Caco-2 (cell line): ENCODE measurements around the gene GPS2. TPM values are rescaled to one million over a fixed set of nuclear protein-coding genes. Genes with fewer than 3 reads are reported as not detected.
A peak's percentile ranks its signal among the peaks of the same experiment; 100 is the strongest.

ENCODE experiments used
- BruUV-seq: library from RNA; stranded (reverse); fragments of 400-500 nt; replicated peaks from 2 replicates; lab custom pipeline; 2021; lab: Mats Ljungman, UMichigan
- CTCF ChIA-PET: fragments of 300-600 bp; sonication (Branson Sonifier 250); formaldehyde crosslinking; loops from one replicate; lab custom pipeline; 2022; ENCODE audit warnings: antibody characterized with exemption; lab: Charles Lee
- POLR2A ChIA-PET: fragments of 300-600 bp; sonication (Branson Sonifier 250); formaldehyde crosslinking; loops from one replicate; lab custom pipeline; 2022; ENCODE audit warnings: antibody characterized with exemption; lab: Charles Lee
- DNase-seq, 2 experiments: peaks; one replicate each; pipeline versions ENCODE4 v3.0.0 to v3.0.0-alpha.2; 2020 to 2022
- H3K27me3 ChIP-seq: replicated peaks from 2 replicates; pipeline ENCODE4 v1.6.0; 2011; ENCODE audit warnings: low read length; ENCODE audit not compliant: control insufficient read depth, insufficient read depth
- H3K36me3 ChIP-seq: 2 replicates; pipeline ENCODE4 v1.5.1; 2011; ENCODE audit warnings: low read length; ENCODE audit not compliant: control insufficient read depth, insufficient read depth
- H3K4me1 ChIP-seq: fragments of 250-450 bp; sonication (Bioruptor Pico); 2 replicates; pipeline ENCODE4 v1.5.1; 2020; ENCODE audit warnings: mild to moderate bottlenecking
- H3K4me3 ChIP-seq: 2 replicates; pipeline ENCODE4 v1.5.1; 2011; ENCODE audit warnings: low read depth, mild to moderate bottlenecking, control low read depth, low read length
- H3K9me3 ChIP-seq: fragments of 250-450 bp; sonication (Bioruptor Pico); 2 replicates; pipeline ENCODE4 v1.5.1; 2020; ENCODE audit warnings: mild to moderate bottlenecking, moderate library complexity
- H3K27ac Mint-ChIP-seq: one replicate; pipeline ENCODE4 v1.8.0; 2022; ENCODE audit warnings: mixed read lengths; ENCODE audit not compliant: unreplicated experiment
- H3K27me3 Mint-ChIP-seq: one replicate; pipeline ENCODE4 v1.8.0; 2022; ENCODE audit warnings: mixed read lengths; ENCODE audit not compliant: insufficient read depth, unreplicated experiment
- H3K36me3 Mint-ChIP-seq: one replicate; pipeline ENCODE4 v1.8.0; 2022; ENCODE audit warnings: mild to moderate bottlenecking, mixed read lengths; ENCODE audit not compliant: insufficient read depth, unreplicated experiment
- H3K4me1 Mint-ChIP-seq: one replicate; pipeline ENCODE4 v1.8.0; 2022; ENCODE audit warnings: low read depth, mixed read lengths; ENCODE audit not compliant: unreplicated experiment
- H3K4me3 Mint-ChIP-seq: one replicate; pipeline ENCODE4 v1.8.0; 2022; ENCODE audit warnings: mild to moderate bottlenecking, moderate library complexity, mixed read lengths; ENCODE audit not compliant: unreplicated experiment
- H3K9me3 Mint-ChIP-seq: one replicate; pipeline ENCODE4 v1.8.0; 2022; ENCODE audit warnings: mixed read lengths; ENCODE audit not compliant: unreplicated experiment
- intact Hi-C: fragments of 100-400 bp; cut with micrococcal nuclease; formaldehyde crosslinking; loops from one replicate; pipeline ENCODE4 v1.10.0; 2022; ENCODE audit not compliant: unreplicated experiment
- total RNA-seq: library from RNA; stranded (reverse); gene quantifications from 2 replicates; pipeline ENCODE4 v1.2.3, GENCODE V29; 2022
- TF ChIP-seq, protein P1 (sequence below), 2 experiments: fragments of 200-600 bp in 1 of 2; IDR thresholded peaks; 1 replicate in 1 of 2; 2 replicates in 1 of 2; pipeline versions ENCODE4 v1.5.1 to v1.8.0; 2011 to 2022; ENCODE audit warnings: antibody characterized with exemption in 1 of 2, control low read depth in 1 of 2, inconsistent platforms in 1 of 2, low read depth in 1 of 2, low read length in 1 of 2, mild to moderate bottlenecking in 1 of 2, moderate library complexity in 1 of 2; ENCODE audit not compliant: insufficient read depth in 1 of 2, severe bottlenecking in 1 of 2, unreplicated experiment in 1 of 2

Gene GPS2
- total RNA-seq, 1 experiment from 2014 or later = 39.2 TPM

GRCh38 chr17:7263801-7264078 lies 51.4 kb downstream of the GPS2 start:
- Histone ChIP-seq H3K9me3 (no peaks in the 10 kb centered on the region), H3K27me3 (no peaks in the 10 kb centered on the region), H3K4me1 (peaks cover 25% of the 10 kb centered on the region), H3K36me3 (peaks cover 2% of the 10 kb centered on the region), H3K4me3 (peak overlapping the region; percentile 61)
- intact Hi-C loops = no loop called here
- peaks cover 50% of the 10 kb centered on the region for H3K36me3 Mint-ChIP-seq
- peak overlapping the region; percentile 97 for H3K27ac Mint-ChIP-seq
- H3K4me1 Mint-ChIP-seq = peaks cover 9% of the 10 kb centered on the region
- BruUV-seq = no TSS peak
- TF ChIP-seq, protein P1, sequence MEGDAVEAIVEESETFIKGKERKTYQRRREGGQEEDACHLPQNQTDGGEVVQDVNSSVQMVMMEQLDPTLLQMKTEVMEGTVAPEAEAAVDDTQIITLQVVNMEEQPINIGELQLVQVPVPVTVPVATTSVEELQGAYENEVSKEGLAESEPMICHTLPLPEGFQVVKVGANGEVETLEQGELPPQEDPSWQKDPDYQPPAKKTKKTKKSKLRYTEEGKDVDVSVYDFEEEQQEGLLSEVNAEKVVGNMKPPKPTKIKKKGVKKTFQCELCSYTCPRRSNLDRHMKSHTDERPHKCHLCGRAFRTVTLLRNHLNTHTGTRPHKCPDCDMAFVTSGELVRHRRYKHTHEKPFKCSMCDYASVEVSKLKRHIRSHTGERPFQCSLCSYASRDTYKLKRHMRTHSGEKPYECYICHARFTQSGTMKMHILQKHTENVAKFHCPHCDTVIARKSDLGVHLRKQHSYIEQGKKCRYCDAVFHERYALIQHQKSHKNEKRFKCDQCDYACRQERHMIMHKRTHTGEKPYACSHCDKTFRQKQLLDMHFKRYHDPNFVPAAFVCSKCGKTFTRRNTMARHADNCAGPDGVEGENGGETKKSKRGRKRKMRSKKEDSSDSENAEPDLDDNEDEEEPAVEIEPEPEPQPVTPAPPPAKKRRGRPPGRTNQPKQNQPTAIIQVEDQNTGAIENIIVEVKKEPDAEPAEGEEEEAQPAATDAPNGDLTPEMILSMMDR (IDR thresholded peaks at IDR 0.05; ENCODE audit: insufficient read depth in 1 of 2, low read depth in 1 of 2, low read length in 1 of 2, severe bottlenecking in 1 of 2, unreplicated experiment in 1 of 2) = no peak
- DNase-seq = no peak
- no peaks in the 10 kb centered on the region for H3K9me3 Mint-ChIP-seq
- ChIA-PET CTCF (no interaction called here), POLR2A (interaction anchor here (0.7 kb wide), 2 partner anchors 130 to 358 kb away, joined by 5 to 7 read pairs; partner anchors contain the start of gene PLSCR3)
- H3K4me3 Mint-ChIP-seq = peak overlapping the region; percentile 99
- no peaks in the 10 kb centered on the region for H3K27me3 Mint-ChIP-seq

DNA sequence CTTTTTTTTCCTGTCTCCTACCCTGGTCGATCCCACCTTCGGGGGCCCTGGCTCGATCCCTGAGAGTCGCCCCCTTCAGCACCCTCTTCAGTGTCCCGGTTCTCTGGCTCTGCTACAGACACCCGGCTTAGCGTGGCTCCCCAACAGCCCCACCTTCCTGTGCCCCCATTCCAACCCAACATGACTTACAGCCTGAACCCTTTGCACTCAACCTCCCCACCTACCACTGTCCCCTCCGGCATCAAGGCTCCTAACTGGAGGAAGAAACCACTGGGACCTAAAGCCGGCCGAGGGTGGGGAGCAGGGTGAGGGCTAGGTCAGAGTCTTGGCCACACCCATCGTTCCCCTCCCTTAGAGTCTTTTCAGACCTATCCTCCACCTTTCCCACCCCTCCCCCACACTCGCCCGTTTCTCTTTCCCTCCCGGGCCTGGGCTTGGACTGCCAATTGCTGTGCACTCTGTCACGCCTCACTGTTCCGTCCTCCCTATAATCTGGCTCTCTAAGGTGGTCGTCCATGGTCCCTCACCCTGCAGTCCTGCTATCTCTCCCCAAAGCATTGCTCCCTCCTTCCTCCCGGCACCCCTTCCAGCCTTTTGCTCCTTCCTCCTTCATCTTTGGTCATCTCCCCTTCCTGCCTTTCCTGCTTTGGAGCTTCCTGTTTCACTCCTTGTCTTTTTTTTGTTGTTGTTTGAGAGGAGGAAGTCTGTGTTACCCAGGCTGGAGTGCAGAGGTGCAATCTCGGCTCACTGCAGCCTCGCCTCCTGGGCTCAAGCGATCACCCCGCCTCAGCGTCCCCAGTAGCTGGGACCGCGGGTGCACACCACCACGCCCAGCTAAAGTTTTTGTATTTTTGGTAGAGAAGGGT lies 52.0 kb downstream of the GPS2 start:
- peaks cover 2% of the 10 kb centered on the region for H3K36me3 ChIP-seq
- Mint-ChIP-seq H3K27ac (peak overlapping the region; percentile 97), H3K4me3 (peak overlapping the region; percentile 99), H3K9me3 (no peaks in the 10 kb centered on the region), H3K36me3 (peaks cover 56% of the 10 kb centered on the region), H3K27me3 (no peaks in the 10 kb centered on the region), H3K4me1 (peaks cover 9% of the 10 kb centered on the region)
- TSS peak; percentile 11 for BruUV-seq
- peak; percentile 65 to 82 for DNase-seq
- CTCF ChIA-PET = no interaction called here
- TF ChIP-seq, protein P1 (IDR thresholded peaks at IDR 0.05; ENCODE audit: insufficient read depth in 1 of 2, low read depth in 1 of 2, low read length in 1 of 2, severe bottlenecking in 1 of 2, unreplicated experiment in 1 of 2) = no peak
- peaks cover 26% of the 10 kb centered on the region for H3K4me1 ChIP-seq
- no peaks in the 10 kb centered on the region for H3K27me3 ChIP-seq
- no peaks in the 10 kb centered on the region for H3K9me3 ChIP-seq
- intact Hi-C loops = no loop called here
- H3K4me3 ChIP-seq = peak overlapping the region; percentile 61
- POLR2A ChIA-PET = interaction anchor here (0.7 kb wide), 2 partner anchors 131 to 359 kb away, joined by 5 to 7 read pairs; partner anchors contain the start of gene PLSCR3

Other genes starting within 250 kb of the GPS2 start
- not detected in 2 replicates for gene CLEC10A, start 235.1 kb downstream of the GPS2 start, total RNA-seq
- gene ASGR2, start 200.5 kb downstream of the GPS2 start, total RNA-seq = 12.8 and 14.3 TPM in 2 replicates
- gene ASGR1, start 136.0 kb downstream of the GPS2 start, total RNA-seq = 8.3 and 9.2 TPM in 2 replicates
- 0.98 and 1.8 TPM in 2 replicates for gene DLG4, start 95.5 kb downstream of the GPS2 start, total RNA-seq
- 133 and 164 TPM in 2 replicates for gene ACADVL, start 95.4 kb downstream of the GPS2 start, total RNA-seq
- gene DVL2, start 80.8 kb downstream of the GPS2 start, total RNA-seq = 38.3 and 41.3 TPM in 2 replicates
- 20.5 and 20.6 TPM in 2 replicates for gene PHF23, start 75.9 kb downstream of the GPS2 start, total RNA-seq
- gene GABARAP, start 72.9 kb downstream of the GPS2 start, total RNA-seq = 129 and 140 TPM in 2 replicates
- 68.6 and 71.1 TPM in 2 replicates for gene CTDNEP1, start 63.6 kb downstream of the GPS2 start, total RNA-seq
- gene ELP5, start 63.1 kb downstream of the GPS2 start, total RNA-seq = 43.2 and 43.3 TPM in 2 replicates
- gene CLDN7, start 52.9 kb downstream of the GPS2 start, total RNA-seq = 111 and 115 TPM in 2 replicates
- gene SLC2A4, start 33.6 kb downstream of the GPS2 start, total RNA-seq = 0.35 and 0.88 TPM in 2 replicates
- 21.1 and 27.6 TPM in 2 replicates for gene YBX2, start 20.7 kb downstream of the GPS2 start, total RNA-seq
- 345 and 388 TPM in 2 replicates for gene EIF5A, start 7.7 kb downstream of the GPS2 start, total RNA-seq
- 29.5 and 31.1 TPM in 2 replicates for gene NEURL4, start 14.0 kb upstream of the GPS2 start, total RNA-seq
- gene ACAP1, start 21.2 kb upstream of the GPS2 start, total RNA-seq = 1.6 TPM in 1 of 2 replicates, not detected in the other
- gene KCTD11, start 36.8 kb upstream of the GPS2 start, total RNA-seq = 5.1 and 5.4 TPM in 2 replicates
- gene TMEM95, start 39.8 kb upstream of the GPS2 start, total RNA-seq = not detected in 2 replicates
- 6.1 and 6.4 TPM in 2 replicates for gene TNK1, start 65.7 kb upstream of the GPS2 start, total RNA-seq
- gene PLSCR3, start 79.2 kb upstream of the GPS2 start, total RNA-seq = 12.7 and 14.5 TPM in 2 replicates
- 40.2 and 41.3 TPM in 2 replicates for gene TMEM256, start 88.7 kb upstream of the GPS2 start, total RNA-seq
- gene NLGN2, start 92.5 kb upstream of the GPS2 start, total RNA-seq = 12.6 and 16.1 TPM in 2 replicates
- gene SPEM1, start 105.0 kb upstream of the GPS2 start, total RNA-seq = 0.52 TPM in 1 of 2 replicates, not detected in the other
- not detected in 2 replicates for gene SPEM2, start 110.3 kb upstream of the GPS2 start, total RNA-seq
- not detected in 2 replicates for gene SPEM3, start 113.5 kb upstream of the GPS2 start, total RNA-seq
- gene TMEM102, start 120.1 kb upstream of the GPS2 start, total RNA-seq = 2.9 and 3.7 TPM in 2 replicates
- 0.91 and 1.3 TPM in 2 replicates for gene FGF11, start 124.2 kb upstream of the GPS2 start, total RNA-seq
- 1.7 and 2.6 TPM in 2 replicates for gene CHRNB1, start 129.7 kb upstream of the GPS2 start, total RNA-seq
- gene ZBTB4, start 164.3 kb upstream of the GPS2 start, total RNA-seq = 15.5 and 16.5 TPM in 2 replicates
- not detected in 2 replicates for gene SLC35G6, start 166.1 kb upstream of the GPS2 start, total RNA-seq
- gene POLR2A, start 169.0 kb upstream of the GPS2 start, total RNA-seq = 69.8 and 72.1 TPM in 2 replicates
- gene TNFSF12, start 233.7 kb upstream of the GPS2 start, total RNA-seq = not detected in 2 replicates
- gene TNFSF13, start 243.4 kb upstream of the GPS2 start, total RNA-seq = 0.20 TPM in 1 of 2 replicates, not detected in the other
- gene SENP3, start 246.6 kb upstream of the GPS2 start, total RNA-seq = 29.2 and 30.2 TPM in 2 replicates